ENCODE results near the gene EIF5AL1. TPM values are rescaled to one million over a fixed set of nuclear protein-coding genes. Genes with fewer than 3 reads are reported as not detected.
"Not testable (repeated sequence)": the region's sequence is repeated elsewhere in the genome, so short reads cannot be mapped to it uniquely, and the experiment has no call there.

The EIF5AL1 gene
- total RNA-seq, 1 donor from 2014 or later, result 0.27 TPM

- intact Hi-C loops (cut with micrococcal nuclease), result no loop called here
Measured at GRCh38 chr10:79555354-79556309, 43.3 kb downstream of the EIF5AL1 start.

DNA sequence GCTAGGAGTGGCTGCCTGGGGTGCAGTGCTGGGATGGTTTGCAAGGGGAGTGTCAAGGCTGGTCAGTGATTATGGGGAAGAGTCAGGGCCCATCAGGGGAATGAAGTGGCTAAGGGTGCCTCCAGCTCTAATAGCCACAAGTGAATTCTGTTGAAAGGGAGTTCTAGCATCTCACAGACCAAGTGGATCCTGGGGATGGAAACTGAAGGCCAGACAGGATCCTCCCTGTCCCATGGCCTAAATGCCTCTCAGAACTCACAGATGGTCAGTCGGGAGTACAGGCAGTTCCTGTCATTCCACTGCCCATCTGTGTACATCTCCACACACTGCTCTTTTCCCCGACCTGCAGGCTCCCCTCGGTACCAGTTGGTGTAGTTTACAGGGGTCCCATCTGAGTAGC is 44.6 kb downstream of the EIF5AL1 start:
- intact Hi-C loops (cut with micrococcal nuclease), result not testable (repeated sequence)

GRCh38 chr10:79559726-79560125 is 47.4 kb downstream of the EIF5AL1 start:
- intact Hi-C loops (cut with micrococcal nuclease), result loop anchor here (10.0 kb wide), 1 partner anchor 485 kb away; no protein-coding TSS in a partner anchor

GRCh38 chr10:79560160-79560709 is 47.9 kb downstream of the EIF5AL1 start, which contains the start of gene SFTPA2:
Gene SFTPA2 (minus strand): TSS chr10:79560407. CDS start chr10:79559483, 924 bp downstream.
- intact Hi-C loops (cut with micrococcal nuclease), result loop anchor here (10.0 kb wide), 1 partner anchor 485 kb away; no protein-coding TSS in a partner anchor

DNA sequence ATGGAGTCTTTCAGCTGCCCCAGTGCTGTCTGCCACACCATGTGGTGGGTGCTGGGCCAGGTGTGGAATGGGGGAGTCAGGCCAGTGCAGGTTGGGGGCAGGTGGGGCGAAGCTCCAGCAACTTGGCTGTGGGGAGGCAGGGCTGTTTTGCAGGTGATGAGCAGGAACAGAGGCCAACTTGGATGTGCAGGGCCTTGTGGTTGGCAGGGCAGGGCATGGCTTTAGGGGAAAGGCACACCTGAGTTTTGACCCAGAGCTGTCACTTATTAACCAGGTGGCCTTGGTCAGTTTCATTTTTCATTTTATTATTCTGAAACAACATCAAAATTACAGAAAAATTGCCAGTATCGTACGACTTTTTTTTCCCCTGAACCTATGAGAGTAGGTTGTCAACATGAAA is 48.9 kb downstream of the EIF5AL1 start:
- intact Hi-C loops (cut with micrococcal nuclease), result loop anchor here (10.0 kb wide), 1 partner anchor 484 kb away; no protein-coding TSS in a partner anchor

DNA sequence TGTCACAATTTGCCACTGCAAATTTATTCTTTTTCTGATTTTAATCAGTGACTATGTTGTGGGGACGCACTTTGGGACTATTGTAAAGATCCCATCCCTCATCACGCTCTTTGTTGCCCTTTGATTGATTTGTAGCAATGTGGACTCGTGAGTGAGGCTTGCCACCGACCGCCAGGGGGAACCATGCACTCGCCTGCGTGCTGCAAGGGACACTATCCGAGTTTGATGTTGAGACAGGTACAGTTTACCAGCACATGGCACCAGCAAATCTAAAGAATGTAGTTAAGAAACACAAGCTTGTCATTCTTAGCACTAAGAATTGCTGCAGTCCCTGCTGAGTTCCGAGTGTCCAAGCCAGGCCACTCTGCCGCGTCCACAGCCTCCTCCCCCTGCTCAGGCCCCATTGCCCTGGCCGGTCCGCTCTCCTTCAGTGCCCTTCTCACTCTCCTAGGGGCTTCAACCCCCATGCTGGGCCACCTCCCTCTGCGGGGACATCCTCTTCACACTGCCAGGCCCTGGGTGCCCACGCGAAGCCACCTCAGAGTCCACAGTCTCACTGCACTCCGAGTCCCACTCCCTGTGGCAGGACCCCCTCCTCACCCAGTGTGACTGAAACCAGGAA is 49.9 kb downstream of the EIF5AL1 start:
- intact Hi-C loops (cut with micrococcal nuclease), result loop anchor here (1.0 to 10.0 kb wide), 3 partner anchors 25 to 483 kb away; no protein-coding TSS in a partner anchor

DNA sequence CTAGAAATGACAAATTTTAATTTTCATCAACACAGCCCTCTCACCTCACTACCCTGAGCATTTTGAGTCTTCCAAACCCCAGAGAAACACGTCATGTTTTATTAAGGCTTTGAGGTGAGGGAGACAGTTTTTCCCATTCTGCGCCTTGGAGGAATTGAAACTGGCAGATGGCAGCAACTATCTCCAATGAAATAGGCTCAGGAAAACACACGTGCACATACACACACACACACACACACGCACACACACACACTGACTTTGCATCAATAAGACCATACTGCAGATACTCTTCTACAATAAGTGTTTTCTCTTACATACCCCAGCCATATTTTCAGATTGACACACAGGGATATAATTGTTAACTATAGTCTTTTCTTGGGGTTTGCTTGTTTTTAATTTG is 51.1 kb downstream of the EIF5AL1 start:
- intact Hi-C loops (cut with micrococcal nuclease), result loop anchor here (1.0 to 10.0 kb wide), 3 partner anchors 27 to 481 kb away; no protein-coding TSS in a partner anchor

Other genes with a start within 250 kb of the EIF5AL1 start
- 172 and 173 TPM in 2 replicates for gene PPIF, start 165.1 kb upstream of the EIF5AL1 start, total RNA-seq
- 0.61 and 0.74 TPM in 2 replicates for gene ZCCHC24, start 66.9 kb upstream of the EIF5AL1 start, total RNA-seq
- not detected in 2 replicates for gene SFTPA2, start 47.9 kb downstream of the EIF5AL1 start, total RNA-seq
- not detected in 2 replicates for gene SFTPA1, start 98.4 kb downstream of the EIF5AL1 start, total RNA-seq
- 2.1 and 2.2 TPM in 2 replicates for gene NUTM2B, start 190.7 kb downstream of the EIF5AL1 start, total RNA-seq

Data from T-helper 1 cell treated with Interleukin-12 subunit alpha and Interleukin-12 subunit beta and Interleukin-4 antibody, amounts not matched to agents 30 ng/mL and 1 ng/mL, for 36 hours (primary cell).